ENCODE results near the gene ARFIP1.

The ARFIP1 gene

GRCh38 chr4:152900395-152900794 is 120.6 kb downstream of the ARFIP1 start:
- DNase-seq: no peak

DNA sequence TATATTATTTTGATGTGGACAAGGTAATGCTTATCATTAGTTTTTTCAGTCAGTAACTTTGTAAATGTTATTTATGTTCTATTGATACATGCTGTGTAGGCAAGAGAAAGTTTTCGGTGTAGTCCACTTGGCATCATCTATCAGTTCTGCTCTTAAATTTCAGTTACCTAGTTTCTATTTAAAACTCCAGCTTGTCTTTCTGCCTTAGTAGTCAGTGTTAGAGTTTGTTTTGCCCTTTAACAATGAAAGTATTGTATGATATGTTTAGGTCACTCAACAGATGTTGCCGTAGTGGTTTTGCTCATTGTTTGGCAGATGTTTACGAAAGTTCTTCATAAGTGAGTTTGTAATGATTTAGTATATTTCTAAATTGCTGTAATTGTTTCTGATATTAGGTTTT is 121.5 kb downstream of the ARFIP1 start:
- no peak for DNase-seq

DNA sequence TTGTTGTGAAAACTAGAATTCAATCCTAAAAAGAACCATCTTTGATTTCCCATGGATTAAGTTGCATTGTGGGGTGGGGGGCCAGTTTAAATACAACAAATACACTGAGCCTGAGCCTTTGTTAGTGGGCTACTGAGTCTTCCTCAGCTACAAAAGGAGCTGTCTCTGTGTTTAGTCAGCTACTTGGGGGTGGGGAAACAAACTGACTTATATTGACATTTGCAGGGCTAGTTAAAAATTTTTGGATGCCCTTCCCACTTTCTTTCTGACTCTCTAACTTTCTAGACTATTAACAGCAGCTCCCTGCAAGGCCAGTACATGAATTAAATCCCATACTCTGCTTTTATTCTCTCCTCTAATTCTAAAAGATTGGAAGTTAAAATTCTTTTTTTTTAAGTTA is 123.9 kb downstream of the ARFIP1 start:
- no peak for DNase-seq

DNA sequence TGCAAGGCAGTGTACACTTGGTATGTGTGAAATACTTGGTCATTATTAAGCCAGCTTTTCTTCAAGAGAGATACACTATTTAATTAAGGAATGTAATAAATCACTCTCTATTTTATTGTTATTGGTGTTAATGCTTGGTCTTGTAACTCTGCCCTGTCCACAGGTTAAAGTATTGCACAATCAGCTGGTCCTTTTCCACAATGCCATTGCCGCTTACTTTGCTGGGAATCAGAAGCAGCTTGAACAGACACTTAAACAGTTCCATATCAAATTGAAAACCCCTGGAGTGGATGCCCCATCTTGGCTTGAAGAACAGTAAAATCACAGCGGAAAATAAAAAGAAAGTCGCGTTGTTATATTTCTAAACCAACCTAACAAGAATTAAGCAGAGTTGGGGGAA is 130.1 kb downstream of the ARFIP1 start:
- DNase-seq: no peak

DNA sequence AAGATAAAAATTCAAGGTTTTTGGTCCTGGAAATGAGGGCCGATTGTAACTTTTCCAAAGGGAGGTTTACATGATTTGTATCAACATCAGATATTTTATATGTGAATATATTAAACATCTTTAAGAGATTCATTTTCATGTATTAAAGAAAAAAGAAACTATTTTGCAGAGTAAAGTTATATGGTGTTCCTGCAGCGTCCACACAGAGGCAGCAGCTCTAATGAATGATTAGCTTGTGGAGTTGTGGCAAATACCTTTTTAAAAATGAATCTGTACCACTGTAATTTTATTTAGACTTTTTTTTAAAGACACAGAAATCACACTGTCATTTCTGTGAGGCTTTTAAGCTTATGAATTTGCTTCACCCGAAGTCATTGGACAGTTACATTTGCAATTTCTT is 130.8 kb downstream of the ARFIP1 start:
- no peak for DNase-seq

DNA sequence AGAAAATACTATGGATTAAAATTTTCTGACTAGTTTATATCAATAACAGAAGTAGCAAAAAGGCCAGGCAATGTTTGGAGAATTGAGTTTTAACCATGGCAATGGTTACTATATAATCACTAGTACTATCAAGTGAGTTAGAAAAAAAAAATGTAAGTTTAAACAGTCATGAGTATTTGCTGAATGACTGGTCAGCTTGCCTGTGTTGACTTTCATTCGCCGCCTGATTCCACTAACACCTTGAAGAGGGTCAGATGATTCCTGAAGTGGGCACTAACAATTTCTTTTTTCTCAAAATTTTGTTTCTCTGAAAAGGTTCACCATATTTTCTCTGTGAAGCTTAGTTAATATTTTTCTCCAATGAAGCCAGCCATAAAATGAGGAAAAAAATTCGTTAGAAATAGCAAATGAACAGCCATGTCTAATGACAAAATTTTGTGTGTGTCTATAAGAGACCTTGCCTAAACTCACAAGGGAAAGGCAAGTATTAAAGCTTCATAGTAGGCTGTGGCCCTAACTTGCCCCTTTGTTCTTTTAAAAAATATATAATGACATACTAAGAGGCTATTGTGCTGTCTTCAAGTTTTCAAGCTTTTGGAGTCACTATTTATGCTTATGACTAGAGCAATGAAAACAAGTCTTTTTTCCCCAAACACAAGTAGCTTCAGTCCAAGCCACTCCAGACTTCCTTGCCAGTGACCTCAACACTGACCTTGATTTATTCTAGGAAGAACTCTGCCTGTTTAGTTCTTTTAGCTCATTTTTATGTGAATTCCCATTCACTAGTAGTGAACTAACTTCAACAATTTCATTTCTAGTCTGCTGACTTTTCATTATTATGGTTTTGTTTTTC is 138.0 kb downstream of the ARFIP1 start:
- no peak for DNase-seq

DNA sequence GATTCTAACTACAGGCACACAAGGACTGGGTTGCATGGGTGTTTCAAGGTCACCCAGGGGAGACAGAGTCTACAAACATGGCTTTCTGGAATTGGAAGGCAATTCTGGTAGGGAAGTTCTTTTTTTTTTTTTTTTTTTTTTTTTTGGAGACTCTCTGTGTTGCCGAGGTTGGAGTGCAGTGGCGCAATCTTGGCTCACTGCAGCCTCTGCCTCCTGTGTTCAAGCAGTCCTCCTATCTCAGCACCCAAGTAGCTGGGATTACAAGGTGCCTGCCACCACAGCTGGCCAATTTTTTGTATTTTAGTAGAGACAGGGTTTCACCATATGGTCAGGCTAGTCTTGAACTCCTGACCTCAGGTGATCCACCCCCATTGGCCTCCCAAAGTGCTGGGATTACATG is 140.1 kb downstream of the ARFIP1 start:
- no peak for DNase-seq

DNA sequence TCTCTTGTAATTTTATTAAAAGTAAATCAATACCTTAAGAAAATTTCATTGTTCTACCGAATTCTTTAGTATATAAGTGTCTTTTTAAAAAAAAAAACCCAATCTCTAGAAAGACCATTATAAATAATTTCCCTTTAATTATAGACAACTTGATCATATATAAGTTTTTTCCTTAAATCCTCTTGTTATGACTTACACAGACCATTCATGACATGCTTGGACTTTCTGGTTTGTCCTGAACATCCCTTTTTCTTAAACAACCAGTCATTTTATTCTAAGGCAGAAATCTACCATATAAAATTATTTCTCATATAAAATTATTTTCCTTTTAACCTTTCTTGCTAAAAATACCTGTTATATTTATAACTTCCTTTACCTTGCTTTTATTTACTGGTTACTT is 141.0 kb downstream of the ARFIP1 start:
- DNase-seq: no peak

DNA sequence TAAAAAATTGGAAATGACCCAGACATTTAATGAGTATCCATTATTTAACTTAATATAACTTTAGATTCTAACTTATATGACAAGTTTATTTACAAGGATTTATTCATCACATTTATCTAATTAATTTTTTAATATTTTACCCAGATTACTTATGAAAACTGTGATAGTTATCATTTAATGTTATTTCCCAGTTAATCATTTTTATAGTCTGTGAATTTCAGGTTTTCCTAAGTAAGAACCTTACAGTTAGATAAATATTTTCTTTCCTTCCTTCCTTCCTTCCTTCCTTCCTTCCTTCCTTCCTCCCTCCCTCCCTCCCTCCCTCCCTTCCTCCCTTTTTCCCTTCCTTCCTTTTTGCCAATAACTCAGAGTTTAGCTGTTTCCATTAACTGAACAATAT is 141.5 kb downstream of the ARFIP1 start:
- no peak for DNase-seq

DNA sequence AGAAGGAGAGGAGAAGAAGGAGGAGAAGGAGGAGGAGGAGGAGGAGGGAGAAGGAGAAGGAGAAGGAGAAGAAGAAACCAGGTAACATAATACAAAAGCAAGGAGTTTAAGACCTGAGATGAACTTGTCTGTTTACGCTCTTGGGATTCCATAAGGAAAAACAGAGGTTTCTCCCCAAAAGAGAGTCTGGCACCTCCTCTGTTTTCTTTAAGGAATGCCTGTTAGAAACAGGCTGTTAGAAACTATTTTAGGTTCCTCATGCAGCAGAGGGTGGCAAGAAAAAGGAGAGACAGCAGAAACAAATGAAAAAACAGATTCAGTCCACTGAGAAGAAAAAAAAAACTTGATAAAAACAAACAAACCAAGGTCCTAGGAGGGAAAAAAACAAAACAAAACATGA is 146.1 kb downstream of the ARFIP1 start:
- no peak for DNase-seq

- DNase-seq: no peak
These were observed 147.2 kb downstream of the ARFIP1 start for GRCh38 chr4:152926959-152927358.

GRCh38 chr4:152927737-152928136 is 148.0 kb downstream of the ARFIP1 start:
- DNase-seq: no peak

DNA sequence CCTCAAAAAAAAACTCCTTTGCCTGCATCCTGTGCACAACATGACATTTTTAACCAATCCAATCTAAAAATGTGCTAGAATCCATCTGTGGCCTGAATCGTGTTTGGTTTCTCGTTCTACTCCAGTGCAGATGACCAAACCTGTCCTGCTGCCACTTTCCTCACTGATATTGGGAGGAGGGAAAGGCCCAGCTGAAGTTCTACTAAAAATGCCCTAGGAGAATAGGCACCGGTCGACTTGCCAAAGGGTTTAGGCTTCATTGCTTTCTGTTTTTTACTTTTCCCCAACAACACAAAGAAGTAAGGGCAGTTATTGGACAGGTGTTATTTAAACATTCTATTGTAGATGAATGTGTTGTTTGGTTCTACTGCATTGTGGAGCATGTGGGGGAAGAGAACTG is 148.5 kb downstream of the ARFIP1 start:
- no peak for DNase-seq

GRCh38 chr4:152929888-152930287 is 150.1 kb downstream of the ARFIP1 start:
- DNase-seq: no peak

- DNase-seq: no peak
These were observed 155.4 kb downstream of the ARFIP1 start for GRCh38 chr4:152935143-152935542.

GRCh38 chr4:152935631-152936445 is 156.1 kb downstream of the ARFIP1 start, which contains the start of gene FHDC1:
FHDC1 (plus strand) TSS chr4:152936323; CDS start chr4:152943058, 6,735 bp downstream.
- no peak for DNase-seq

- peak; percentile 1 for DNase-seq
These were observed 156.9 kb downstream of the ARFIP1 start for GRCh38 chr4:152936446-152937335.

DNA sequence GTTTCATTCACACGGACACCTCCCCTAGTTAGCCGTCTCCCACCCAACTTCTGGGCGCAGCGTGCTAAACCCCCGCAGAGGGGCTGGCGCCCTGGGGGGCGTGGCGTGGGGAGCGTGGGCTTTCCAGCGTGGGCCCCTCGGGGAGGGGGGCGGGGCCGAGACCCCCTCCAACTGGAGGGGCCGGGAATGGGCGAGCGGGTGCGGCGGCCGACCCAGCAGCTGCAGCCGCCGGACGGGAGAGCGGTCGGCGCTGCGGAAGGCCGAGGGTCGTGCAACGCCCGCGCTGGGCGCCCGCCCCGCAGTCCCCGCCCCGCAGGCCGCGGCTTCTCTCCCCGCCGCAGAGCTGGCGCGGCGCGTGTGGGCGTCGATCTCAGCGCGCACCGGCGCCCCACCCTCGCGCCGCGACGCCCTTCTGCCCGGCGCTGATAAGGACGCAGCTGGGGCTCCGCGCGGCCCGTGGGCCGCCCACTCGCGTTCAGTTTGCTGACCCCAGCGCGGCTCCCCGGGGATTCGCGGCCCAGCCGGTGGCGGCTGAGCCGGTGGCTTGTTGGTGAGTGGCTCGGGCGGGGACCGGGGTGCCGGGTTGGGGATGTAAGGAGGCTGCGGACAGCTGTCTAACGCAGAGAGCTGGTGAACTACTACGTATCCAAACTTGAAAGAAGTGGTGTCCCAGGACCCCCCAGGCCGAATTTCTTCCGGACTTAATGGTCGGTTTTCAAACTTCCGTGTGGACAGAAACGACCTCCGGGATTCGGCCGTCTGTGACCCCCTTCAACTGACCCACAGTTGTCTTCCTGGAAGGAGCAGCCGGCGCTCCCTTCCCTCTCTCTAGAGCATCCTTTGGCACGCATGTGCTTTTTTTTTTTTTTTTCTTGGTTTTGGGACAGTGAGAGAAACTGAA is 157.8 kb downstream of the ARFIP1 start:
- no peak for DNase-seq

- DNase-seq: no peak
These were observed 158.6 kb downstream of the ARFIP1 start for GRCh38 chr4:152938237-152938947.

GRCh38 chr4:152939621-152940020 is 159.9 kb downstream of the ARFIP1 start:
- no peak for DNase-seq

GRCh38 chr4:152940461-152940860 is 160.7 kb downstream of the ARFIP1 start:
- no peak for DNase-seq
